Hepatocyte (in vitro differentiated cells): ENCODE results near the gene PRKAG2.

Source experiments
- CTCF ChIP-seq: fragments of 200-600 bp; sonication (generic); IDR thresholded peaks from 2 replicates; pipeline ENCODE4 v1.5.1; 2016; ENCODE audit warnings: antibody characterized with exemption, mild to moderate bottlenecking; ENCODE audit not compliant: poor library complexity
- EZH2 ChIP-seq: fragments of 200-600 bp; sonication (generic); IDR thresholded peaks from 2 replicates; pipeline ENCODE4 v1.6.1; 2016; ENCODE audit warnings: antibody characterized with exemption, mild to moderate bottlenecking, borderline replicate concordance
- EZH2phosphoT487 ChIP-seq: fragments of 200-600 bp; sonication (generic); IDR thresholded peaks from one replicate; pipeline ENCODE4 v1.6.1; 2018; ENCODE audit warnings: antibody characterized with exemption, mild to moderate bottlenecking, low read depth, moderate library complexity; ENCODE audit not compliant: unreplicated experiment, severe bottlenecking

- TF ChIP-seq CTCF (no peak), EZH2 (no peak), EZH2phosphoT487 (no peak)
Observed at GRCh38 chr7:151756076-151756731, 120.7 kb downstream of the PRKAG2 start.
